Embryonic facial prominence (tissue), 1 donor: Measurements from ENCODE around the gene GPD2.
"Not testable (repeated sequence)": the region's sequence is repeated elsewhere in the genome, so short reads cannot be mapped to it uniquely, and the experiment has no call there.

ENCODE experiments used
- DNase-seq: peaks from one replicate; pipeline ENCODE4 v3.0.0-alpha.2; 2016; ENCODE audit errors: extremely low spot score

Gene GPD2

GRCh38 chr2:156528583-156528982, 92.4 kb downstream of the GPD2 start:
- DNase-seq: not testable (repeated sequence)

- no peak for DNase-seq
These were observed 96.8 kb downstream of the GPD2 start for GRCh38 chr2:156532989-156533388.

- no peak for DNase-seq
These were observed 100.4 kb downstream of the GPD2 start for GRCh38 chr2:156536534-156536933.

- no peak for DNase-seq
These were observed 101.0 kb downstream of the GPD2 start for GRCh38 chr2:156537141-156537540.

GRCh38 chr2:156538083-156538504, 101.9 kb downstream of the GPD2 start:
- DNase-seq: no peak

GRCh38 chr2:156539086-156539860, 103.1 kb downstream of the GPD2 start:
- DNase-seq: no peak

- DNase-seq: no peak
These were observed 104.5 kb downstream of the GPD2 start for GRCh38 chr2:156540706-156541105.

- no peak for DNase-seq
These were observed 105.0 kb downstream of the GPD2 start for GRCh38 chr2:156541229-156541628.

- DNase-seq: no peak
These were observed 105.5 kb downstream of the GPD2 start for GRCh38 chr2:156541706-156542105.

GRCh38 chr2:156548413-156548812, 112.2 kb downstream of the GPD2 start:
- DNase-seq: no peak

GRCh38 chr2:156553714-156554442, 117.7 kb downstream of the GPD2 start:
- no peak for DNase-seq

- no peak for DNase-seq
These were observed 125.1 kb downstream of the GPD2 start for GRCh38 chr2:156561326-156561725.

- DNase-seq: no peak
These were observed 125.9 kb downstream of the GPD2 start for GRCh38 chr2:156562124-156562523.

- DNase-seq: no peak
These were observed 128.0 kb downstream of the GPD2 start for GRCh38 chr2:156563994-156564753.

GRCh38 chr2:156565066-156565710, 129.0 kb downstream of the GPD2 start:
- no peak for DNase-seq

- no peak for DNase-seq
These were observed 137.5 kb downstream of the GPD2 start for GRCh38 chr2:156573710-156574109.

- no peak for DNase-seq
These were observed 137.9 kb downstream of the GPD2 start for GRCh38 chr2:156574112-156574511.

- DNase-seq: no peak
These were observed 139.8 kb downstream of the GPD2 start for GRCh38 chr2:156576005-156576404.

GRCh38 chr2:156580501-156580900, 144.3 kb downstream of the GPD2 start:
- no peak for DNase-seq

- DNase-seq: no peak
These were observed 145.1 kb downstream of the GPD2 start for GRCh38 chr2:156581280-156581679.

GRCh38 chr2:156585457-156585856, 149.3 kb downstream of the GPD2 start:
- DNase-seq: no peak

- no peak for DNase-seq
These were observed 150.4 kb downstream of the GPD2 start for GRCh38 chr2:156586621-156587020.
